Raji (cell line): ENCODE data around the gene MYO1A.

Experiments
- POLR2A ChIP-seq: IDR thresholded peaks from 2 replicates; pipeline ENCODE4 v1.6.1; 2011; ENCODE audit warnings: low read depth, low read length, control low read depth; ENCODE audit not compliant: insufficient read depth

Gene MYO1A

DNA sequence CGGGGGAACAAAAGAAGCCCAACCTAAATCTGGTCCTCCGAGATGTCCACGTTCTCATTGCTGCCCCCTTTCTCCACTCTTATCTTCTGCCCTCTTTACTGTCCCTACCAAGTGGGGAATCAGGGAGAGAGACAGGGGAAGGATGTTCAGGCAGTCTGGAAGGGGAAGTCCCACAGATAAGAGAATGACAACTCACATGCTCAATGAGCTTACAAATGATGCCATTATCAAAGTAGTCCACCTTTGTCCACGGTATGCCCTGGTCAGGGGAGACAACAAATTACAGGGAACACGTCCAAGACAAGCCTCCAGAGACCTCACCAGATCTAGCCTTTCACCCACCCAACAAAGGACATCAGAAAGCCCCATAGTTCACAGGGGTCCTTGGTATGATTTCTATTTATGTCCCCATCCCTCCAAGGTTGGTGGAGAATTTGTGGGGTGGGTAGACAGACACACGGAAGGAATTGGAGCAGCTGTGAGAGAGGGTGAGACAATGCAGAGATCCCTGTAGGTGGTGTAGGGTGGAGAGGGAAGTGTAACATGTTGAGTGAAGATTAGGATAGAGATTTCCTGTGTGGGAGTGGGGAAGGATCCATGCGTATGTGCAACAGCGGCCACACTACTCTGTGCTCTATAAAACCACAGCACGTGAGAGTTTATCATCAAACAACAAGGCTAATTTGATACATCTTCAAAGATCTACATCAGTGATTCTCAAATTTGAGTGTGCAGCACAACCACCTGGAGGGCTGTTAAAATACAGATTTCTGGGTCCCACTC is 10.7 kb downstream of the MYO1A start:
- TF ChIP-seq POLR2A, result no peak

GRCh38 chr12:57037264-57037663 is 12.7 kb downstream of the MYO1A start:
- no peak for TF ChIP-seq POLR2A

DNA sequence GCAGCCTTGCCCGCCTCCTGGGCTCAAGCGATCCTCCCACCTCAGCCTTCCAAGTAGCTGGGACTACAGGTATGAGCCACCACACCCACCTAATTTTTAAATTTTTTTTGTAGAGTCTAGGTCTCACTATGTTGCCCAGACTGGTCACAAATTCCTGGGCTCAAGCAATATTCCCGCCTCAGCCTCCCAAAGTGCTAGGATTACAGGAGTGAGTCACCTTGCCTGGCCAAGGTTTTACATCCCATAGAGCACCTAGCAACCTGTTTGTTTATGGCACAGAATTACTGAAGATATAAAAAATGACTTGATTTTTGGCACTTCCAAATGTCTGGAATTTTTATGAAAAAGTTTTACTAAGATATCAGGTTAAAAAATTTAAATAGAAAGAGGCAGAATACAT is 16.5 kb downstream of the MYO1A start:
- no peak for TF ChIP-seq POLR2A

DNA sequence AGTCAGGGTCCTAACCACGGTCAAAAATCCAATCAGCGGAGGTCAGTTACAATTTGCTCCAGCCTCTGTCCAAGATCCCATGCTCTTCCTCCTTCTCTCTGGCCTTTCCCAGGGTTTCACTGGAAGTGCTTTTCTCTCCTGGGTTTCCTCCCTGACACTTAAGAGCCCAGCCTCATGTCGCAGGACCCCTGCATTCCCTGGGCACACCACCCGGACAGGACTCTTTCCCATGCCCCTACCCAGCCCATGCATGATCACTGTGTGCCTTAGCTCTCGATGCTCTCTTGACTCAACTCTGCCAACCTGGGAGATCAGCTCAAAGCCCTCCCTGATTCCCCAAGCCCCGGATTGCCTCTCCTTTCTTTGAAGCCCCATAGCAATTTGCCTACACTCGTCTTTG is 18.1 kb downstream of the MYO1A start:
- TF ChIP-seq POLR2A, result no peak

GRCh38 chr12:57031138-57031725 is 18.7 kb downstream of the MYO1A start:
- TF ChIP-seq POLR2A, result no peak

GRCh38 chr12:57029457-57029856 is 20.5 kb downstream of the MYO1A start:
- TF ChIP-seq POLR2A, result no peak

GRCh38 chr12:57027805-57028153 is 22.1 kb downstream of the MYO1A start:
- TF ChIP-seq POLR2A, result no peak

DNA sequence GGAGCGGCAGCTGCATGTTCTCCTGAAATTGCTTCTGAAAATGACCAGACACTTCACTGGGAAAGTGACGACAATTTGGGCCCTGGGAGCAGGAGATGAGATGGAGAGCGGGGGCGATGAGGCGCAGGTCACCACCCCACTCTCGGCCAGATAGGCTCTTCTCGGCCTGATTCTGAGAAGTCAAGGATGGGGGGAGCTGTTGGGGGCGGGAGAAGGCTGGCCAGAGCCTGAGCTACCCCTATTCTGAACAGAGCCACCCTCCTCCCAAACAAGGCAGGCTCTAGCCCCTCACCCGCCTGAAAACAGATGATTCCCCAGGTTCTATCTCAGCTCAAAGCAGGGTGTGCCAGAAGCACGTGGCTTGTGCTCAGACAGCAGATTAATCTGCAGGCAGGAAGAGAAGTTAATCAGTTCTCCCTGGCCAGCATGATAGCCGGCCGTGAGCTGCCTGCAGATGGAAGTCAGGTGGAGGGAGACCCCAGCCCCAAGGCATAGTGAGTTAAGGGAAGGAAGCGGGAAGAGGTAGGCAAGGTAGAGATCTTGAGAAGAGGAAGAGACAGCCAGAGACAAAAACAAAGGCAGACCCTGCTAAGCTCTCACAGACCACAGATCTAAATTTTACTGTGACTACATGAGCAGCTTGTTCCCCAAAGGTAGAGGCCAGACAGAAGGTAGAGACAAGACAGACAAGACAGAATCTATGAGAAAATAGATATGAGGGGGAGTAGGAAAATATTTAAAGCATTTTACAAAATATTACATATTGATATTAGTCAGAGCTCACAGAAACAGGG is 22.7 kb downstream of the MYO1A start:
- no peak for TF ChIP-seq POLR2A

- no peak for TF ChIP-seq POLR2A
Observed at GRCh38 chr12:57025196-57025595, 24.7 kb downstream of the MYO1A start.

DNA sequence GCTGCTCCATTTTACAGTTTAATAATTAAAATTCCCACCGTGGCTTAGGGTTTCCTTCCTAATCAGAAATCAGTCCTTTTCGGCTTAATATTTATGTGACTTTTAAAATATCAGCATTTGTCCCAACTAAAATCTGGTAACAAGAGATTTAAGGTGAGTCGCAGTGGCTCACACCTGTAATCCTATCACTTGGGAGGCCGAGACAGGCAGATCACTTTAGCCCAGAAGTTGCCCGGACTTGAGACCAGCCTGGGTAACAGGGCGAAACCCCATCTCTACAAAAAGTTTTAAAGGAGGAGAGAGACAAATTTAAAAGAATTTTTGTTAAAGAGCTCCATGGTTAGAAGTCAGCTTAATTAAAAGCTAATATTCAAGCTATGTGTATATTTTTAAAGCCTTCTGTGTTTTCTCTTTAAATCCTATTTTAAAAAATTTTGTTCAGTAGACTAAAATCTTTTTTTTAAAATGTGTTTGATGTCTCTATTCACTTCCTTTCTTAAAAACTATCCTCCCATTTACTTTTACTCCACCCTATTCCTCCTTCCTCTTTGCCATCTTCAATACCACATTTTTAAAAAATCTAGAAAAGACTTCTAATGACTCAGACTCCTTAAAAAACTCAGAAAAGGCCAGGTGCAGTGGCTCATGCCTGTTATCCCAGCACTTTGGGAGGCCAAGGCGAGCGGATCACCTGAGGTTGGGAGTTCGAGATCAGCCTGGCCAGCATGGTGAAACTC is 29.8 kb downstream of the MYO1A start:
- TF ChIP-seq POLR2A, result no peak

- no peak for TF ChIP-seq POLR2A
Observed at GRCh38 chr12:57018906-57019305, 31.0 kb downstream of the MYO1A start.

- no peak for TF ChIP-seq POLR2A
Observed at GRCh38 chr12:57016348-57016747, 33.6 kb downstream of the MYO1A start, which contains the start of gene TAC3. Gene TAC3 (minus strand): TSS chr12:57016529. CDS start chr12:57015797, 732 bp downstream.

GRCh38 chr12:57012600-57013465 is 37.1 kb downstream of the MYO1A start:
- TF ChIP-seq POLR2A, result no peak

DNA sequence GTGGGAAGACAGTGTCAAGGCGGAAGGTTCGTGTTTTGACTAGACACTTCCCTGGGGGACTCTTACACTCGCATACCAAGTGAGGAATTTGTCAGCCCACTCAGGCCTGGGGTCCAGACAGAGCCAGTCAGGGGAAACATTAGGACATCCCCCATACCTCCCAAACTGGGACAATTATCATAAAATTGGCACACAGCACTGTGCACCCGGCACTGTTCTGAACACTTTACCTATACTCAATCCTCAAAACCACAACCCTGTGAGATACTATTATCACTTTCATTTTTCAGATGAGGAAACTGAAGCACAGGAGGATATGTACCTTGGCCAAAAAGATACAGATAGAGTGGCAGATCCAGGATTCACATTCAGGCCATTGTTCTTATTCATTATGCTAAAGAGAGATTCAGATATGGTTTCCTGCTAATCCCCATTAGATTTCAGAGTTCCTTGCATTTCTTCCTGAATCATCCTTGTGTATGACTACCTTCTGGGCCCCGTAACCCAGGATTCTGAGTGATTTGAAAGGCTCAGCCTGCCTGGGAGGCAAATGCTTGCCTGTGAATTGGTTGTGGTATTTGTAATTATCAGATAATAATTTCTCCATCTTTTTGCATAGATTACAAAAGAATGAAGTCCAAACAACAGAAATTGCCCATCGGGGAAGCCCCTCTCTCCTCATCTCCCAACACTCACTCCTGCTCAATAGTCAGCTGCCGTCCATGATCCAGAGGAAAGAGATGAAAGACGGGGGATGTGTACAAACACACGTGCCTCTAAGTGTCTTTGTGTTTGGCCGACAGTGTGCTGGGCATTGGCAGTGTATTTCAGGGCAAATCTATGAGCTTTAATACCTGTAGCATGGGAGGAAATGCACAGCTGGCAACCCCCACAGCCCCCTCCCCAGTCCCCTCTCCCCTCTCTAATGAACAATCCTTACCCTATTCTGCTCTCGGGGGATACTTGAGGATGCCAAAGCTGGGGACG is 38.2 kb downstream of the MYO1A start:
- no peak for TF ChIP-seq POLR2A
